GM21526 (cell line): ENCODE results near the gene PRR19.

ENCODE experiments used
- ATAC-seq: cut with Tn5 transposase; IDR thresholded peaks from one replicate; pipeline ENCODE4 v1.9.1; 2021; ENCODE audit warnings: moderate library complexity; ENCODE audit not compliant: unreplicated experiment, low FRiP score

The PRR19 gene

DNA sequence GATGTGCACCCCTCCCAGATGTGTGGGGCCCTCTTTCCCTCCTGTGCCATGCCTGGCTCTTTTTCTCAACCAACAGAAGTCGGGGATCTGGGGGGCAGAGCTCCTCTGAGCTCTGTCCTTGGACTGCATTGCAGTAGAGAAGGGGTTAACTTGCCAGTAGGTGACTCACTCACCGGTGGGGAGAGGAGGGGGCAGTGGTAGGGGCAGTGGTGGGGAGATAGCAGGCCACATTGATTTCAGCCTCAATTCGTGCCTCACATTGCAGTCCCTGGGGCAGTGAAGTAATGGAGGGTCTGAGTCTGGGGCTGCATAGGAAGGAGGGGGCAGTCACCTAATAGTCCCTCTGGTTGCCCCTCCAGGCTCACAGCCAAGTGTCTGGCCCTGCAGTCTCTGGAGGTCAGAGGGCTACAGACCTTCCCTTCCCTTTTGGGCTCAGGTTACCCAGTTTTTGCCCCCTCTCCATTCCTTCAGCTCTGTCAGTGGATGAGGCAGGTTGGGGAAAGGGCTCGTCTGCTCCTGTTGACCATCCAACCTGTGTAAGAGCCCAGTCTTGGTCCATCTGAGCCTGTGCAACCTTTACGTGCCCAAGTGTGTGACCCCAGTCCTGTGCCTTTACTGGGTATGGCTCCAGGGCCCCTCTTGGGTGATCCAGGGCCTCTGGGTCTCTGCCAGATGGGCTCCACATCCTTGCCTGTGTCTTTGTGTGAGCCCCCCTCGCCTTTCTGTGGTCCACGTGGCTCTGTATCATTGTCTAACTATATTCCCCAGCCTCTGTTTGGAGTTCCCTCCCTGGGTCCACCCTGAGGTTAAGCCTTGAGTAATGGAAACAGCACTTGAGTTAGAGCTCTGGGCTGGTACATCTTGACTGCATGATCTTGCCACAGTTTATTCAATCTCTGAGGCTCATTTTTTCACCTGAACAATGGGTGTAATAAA lies 19.8 kb upstream of the PRR19 start:
- ATAC-seq = no peak

DNA sequence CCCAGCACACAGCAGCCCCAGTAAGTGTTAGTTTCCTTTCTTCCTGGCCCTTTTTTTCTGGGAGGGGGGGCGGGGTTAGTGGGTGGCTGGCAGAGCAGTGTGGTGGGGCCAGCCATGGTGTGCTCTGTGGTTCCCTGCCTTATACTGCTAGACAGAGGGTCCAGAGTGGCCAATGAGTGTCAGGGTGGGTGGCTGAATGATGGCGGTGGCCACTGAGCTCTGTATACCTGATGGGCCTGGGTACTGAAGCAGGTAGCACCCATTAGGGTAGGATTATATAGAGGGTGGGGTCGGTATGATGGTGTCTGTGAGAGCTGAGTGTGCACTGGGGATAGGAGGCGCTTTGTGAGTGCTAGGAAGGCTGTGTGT lies 19.1 kb upstream of the PRR19 start:
- no peak for ATAC-seq

GRCh38 chr19:42283188-42284065 lies 18.5 kb upstream of the PRR19 start:
- ATAC-seq = no peak

DNA sequence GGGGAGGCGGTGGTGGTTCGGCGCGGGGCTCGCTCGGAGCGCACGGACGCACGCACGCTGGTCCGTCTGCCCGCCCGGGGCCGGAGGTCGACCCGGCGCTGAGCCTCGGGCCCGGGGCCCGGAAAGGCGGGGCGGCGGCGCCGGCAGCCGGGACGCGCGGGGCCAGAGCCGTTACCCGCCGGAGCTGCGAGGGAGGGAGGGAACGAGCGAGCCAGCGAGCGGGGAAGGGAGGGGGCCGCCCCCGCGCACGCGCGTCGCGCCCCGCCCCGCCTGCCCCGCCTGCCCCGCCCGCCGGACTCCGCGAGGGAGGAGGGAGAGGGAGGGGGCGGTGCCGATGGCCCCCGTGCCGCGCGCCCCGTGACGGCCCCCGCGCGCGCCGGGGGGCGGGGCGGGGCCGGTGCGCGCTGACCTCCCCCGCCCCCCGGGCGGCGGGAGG lies 17.8 kb upstream of the PRR19 start:
- ATAC-seq = no peak

GRCh38 chr19:42284591-42285341 lies 17.2 kb upstream of the PRR19 start:
- no peak for ATAC-seq

- ATAC-seq = no peak
Measured at GRCh38 chr19:42285541-42285941, 16.4 kb upstream of the PRR19 start.

DNA sequence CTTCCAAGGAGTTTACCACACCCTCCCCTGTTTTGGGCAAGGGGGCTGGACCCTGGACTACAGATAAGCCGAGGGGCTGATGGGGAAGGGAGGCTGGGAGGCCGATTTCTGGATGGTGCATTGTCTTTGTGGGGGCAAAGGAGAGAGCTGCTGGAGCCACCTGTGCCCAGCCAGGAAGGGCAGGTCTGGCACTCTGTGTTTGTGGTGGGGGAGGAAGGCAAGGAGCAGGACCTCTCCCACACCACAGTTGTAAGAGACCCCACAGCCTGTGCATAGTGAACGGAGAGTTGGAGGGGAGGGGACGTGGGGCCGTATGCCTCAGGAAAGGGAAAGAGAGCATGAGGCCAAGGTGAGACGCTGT lies 16.0 kb upstream of the PRR19 start:
- no peak for ATAC-seq

GRCh38 chr19:42286349-42287016 lies 15.4 kb upstream of the PRR19 start:
- no peak for ATAC-seq

- no peak for ATAC-seq
Measured at GRCh38 chr19:42287017-42287826, 14.7 kb upstream of the PRR19 start.

- ATAC-seq = no peak
Measured at GRCh38 chr19:42287827-42288107, 14.2 kb upstream of the PRR19 start.

DNA sequence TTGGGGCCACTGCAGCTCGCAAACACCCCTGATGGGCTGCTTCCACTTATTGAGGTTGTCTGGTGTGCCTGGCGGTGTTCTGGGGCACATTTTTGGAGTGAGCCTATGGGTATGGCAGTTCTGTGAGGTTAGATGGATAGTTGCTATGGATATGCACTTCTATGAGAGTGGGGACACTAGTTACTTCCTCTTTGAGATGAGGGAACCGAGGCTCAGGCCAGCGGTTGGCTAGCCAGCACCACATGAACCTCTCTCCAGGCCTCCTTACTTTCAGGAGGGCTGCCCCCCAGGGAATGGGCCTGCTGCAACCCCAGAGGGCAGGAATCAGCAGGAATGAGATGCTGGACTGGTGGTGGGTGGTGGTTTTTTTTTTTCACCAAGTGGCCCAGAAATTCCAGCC lies 13.5 kb upstream of the PRR19 start:
- no peak for ATAC-seq

GRCh38 chr19:42288881-42289555 lies 12.9 kb upstream of the PRR19 start:
- ATAC-seq = no peak

- ATAC-seq = no peak
Measured at GRCh38 chr19:42289556-42290041, 12.3 kb upstream of the PRR19 start.

DNA sequence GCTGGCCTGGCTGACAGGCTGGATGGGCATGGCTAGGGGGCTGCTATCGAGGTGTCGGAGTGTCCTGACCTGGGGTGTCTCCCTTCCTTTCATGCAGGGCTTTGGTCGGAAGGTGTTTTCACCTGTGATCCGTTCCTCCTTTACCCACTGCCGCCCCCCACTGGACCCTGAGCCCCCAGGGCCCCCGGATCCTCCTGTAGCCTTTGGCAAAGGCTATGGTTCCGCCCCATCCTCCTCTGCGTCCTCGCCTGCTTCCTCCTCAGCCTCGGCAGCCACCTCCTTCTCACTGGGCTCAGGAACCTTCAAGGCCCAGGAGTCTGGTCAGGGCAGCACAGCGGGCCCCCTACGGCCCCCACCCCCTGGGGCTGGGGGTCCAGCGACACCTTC lies 11.8 kb upstream of the PRR19 start:
- no peak for ATAC-seq

- no peak for ATAC-seq
Measured at GRCh38 chr19:42290523-42291434, 11.2 kb upstream of the PRR19 start.

- ATAC-seq = no peak
Measured at GRCh38 chr19:42291435-42291810, 10.5 kb upstream of the PRR19 start.

DNA sequence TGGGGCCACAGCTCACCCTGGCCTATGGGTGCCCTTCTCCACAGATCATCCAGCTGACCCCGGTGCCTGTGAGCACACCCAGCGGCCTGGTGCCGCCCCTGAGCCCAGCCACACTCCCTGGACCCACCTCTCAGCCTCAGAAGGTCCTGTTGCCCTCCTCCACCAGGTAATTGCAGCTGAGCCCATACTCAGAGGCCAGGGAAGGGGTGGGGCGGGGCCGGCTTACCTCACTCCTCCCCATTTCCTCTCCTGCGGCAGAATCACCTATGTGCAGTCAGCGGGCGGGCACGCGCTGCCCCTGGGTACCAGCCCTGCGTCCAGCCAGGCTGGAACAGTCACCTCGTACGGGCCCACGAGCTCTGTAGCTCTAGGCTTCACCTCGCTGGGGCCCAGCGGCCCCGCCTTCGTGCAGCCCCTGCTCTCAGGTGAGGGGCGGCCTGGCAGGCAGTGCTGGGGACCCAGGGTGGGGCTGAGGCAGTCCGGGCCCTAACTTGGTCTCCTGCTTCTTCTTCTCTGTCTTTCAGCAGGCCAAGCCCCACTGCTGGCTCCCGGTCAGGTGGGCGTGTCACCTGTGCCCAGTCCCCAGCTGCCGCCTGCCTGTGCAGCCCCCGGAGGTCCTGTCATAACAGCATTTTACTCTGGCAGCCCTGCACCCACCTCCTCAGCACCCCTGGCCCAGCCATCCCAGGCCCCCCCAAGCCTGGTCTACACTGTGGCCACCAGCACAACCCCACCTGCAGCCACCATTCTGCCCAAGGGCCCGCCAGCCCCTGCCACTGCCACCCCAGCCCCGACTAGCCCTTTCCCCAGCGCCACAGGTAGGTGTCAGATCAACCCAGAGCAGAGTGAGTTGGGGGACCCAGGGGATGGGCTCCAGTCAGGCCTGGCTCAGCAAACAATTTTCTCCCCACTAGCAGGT lies 9.6 kb upstream of the PRR19 start:
- no peak for ATAC-seq
